HG03457 (cell line): Measurements from ENCODE around the gene CREB1.
A peak's percentile ranks its signal among the peaks of the same experiment; 100 is the strongest.

Source experiments
- ATAC-seq: cut with Tn5 transposase; IDR thresholded peaks from one replicate; pipeline ENCODE4 v1.9.1; 2021; ENCODE audit warnings: moderate number of reproducible peaks; ENCODE audit not compliant: unreplicated experiment

CREB1 gene

DNA sequence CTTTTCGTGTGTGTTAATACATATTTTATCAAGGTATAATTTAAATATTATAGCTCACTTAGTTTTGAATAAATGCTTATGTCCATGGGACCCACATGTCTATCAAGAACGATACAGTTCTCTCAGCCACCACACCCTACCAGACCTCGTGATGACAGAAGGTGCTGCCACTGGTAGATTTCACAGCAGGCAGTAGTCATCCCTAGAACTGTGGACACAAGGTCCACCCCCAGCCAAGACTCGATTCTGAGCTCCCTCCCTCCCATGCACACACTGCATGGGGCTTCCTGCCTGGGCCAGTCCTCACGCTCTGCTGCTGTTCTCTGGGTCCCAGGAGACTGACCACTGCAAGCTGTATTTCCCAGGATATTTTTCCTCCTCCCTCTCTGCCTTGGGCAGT, 26.5 kb upstream of the CREB1 start:
- ATAC-seq = no peak

DNA sequence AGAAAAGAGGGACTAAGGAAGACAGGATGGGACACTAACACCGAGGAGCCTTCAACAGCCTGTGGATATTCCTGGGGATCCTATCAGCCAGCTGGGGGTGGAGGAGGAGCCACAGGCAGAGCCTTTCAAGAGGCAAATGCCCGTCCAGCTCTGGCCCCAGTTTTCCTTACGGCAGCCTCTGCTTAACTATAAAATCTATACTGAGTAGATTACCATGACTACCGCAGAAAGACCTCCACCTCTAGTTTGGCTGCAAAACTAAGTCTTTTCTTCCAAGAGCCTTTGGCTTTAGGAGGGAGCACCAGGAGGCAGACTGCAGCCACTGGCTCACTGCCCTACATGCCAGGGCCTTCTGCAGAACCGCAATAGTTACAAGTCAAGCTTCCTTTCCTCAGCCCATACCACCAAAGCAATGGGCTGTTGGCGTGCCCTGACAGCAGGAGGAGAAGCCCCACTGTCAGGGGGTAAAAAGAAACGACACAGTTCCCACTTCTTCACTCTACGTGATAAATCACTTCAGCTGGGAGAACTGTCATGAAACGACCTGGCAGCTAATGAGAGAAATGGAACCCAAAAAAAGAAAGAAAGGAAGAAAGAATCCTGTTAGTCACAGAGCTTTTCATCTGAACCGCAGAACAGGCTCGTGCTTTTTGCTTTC, 25.1 kb upstream of the CREB1 start:
- ATAC-seq = no peak

- ATAC-seq = no peak
Measured at GRCh38 chr2:207505171-207505570, 24.6 kb upstream of the CREB1 start.

DNA sequence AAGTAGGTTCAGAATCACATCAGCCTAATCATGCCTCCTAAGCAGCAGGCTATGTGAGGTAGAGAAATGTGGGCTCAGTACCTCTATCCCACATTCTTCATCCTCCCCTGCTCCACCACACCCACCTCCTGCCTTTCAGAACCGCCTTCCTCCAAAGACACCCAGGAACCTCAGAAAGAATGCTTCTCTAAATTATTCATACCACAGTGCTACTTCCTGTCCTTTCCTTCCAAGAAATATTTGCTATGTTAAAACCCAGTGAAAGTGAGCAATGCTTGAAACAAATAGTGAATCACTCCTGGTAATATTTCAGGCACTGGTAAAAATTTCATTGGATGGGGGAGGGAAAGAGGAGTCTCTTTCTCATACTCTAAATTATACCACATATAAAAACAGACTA, 24.0 kb upstream of the CREB1 start:
- no peak for ATAC-seq

DNA sequence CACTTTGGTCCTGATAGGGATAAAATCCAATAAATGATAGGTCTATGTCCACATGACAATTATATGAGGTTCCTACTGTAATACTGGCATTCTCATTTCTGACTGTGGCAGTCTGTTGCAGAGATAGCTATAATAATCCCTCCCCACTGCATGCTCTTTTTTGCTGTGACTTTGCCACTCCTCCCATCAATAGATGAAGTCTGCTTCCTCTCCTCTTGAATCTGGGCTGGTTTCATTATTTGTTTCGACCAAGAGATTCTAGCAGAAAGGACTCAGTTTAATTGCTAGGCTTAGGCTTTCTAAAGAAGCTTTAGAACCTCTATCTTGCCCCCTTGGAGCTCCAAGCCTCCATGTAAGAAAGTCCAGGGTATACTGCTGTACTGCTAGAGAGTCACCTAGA, 23.3 kb upstream of the CREB1 start:
- no peak for ATAC-seq

DNA sequence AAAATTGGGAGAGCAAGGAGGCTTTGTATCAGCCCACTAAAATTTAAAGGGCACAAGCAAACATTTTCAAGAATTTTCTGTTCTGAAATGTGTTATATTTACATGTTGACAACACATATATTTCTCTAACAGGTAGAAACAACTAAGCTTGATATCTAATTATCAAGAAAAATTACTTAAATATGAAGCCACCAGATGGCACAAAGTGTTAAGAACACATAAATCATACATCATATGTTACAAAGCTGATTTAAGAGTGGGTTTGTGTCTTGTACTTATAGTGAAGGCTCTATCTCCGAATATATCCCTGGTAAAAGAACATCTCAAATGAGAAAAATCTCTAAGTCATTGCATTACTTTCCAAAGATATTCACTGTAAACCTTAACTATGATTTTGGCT, 19.6 kb upstream of the CREB1 start:
- no peak for ATAC-seq

GRCh38 chr2:207511851-207512250, 17.9 kb upstream of the CREB1 start:
- no peak for ATAC-seq

- ATAC-seq = no peak
Measured at GRCh38 chr2:207512356-207512755, 17.4 kb upstream of the CREB1 start.

DNA sequence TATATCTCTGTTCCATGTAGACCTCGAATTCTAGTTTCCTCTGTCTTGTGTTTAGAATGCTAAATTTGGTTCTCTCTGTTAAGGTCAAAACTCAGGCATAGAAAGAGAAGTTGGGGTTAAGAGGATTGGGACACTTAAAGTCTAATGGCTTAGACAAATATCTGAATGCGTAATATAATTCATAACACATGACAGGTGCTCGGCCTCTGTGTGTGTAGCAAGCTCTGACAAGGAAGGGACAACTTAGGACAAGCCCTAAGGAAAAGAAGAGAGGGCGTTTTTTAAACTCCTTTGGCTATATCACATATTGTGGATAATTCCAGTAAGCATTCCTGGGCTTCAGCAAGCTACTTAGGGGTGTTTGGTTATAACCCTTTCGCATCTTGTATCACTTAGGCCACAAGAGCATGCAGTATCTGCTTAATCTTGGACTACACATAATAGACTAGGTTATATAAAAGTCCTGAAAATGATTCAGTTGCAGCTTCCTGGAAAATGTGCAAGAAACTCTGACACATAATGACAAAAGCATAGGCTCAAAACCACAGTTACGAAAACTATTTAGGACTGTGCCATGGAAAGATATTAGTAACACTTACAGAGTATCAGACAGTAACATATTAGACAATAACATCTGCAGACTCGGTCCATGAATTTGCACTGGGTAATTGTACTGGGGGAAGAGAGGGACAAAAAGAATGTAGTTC, 16.1 kb upstream of the CREB1 start:
- no peak for ATAC-seq

DNA sequence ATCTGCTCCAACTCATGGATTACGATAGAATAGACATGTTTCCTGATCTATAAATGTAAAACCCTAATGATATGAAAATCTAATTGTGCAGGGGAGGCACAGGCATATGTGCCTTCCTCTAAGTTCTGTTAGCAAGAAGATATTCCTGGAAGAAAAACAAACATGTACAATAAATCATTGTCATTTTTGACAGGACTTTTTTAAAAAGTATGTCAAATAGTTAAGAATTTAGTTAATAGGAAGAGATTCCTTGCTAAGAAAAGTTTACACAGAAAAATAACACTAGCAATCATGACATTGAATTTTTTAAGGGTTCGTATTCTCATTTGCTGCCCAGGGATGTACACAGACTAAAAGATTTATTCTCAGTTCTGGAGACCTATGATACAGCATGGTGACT, 15.3 kb upstream of the CREB1 start:
- ATAC-seq = no peak

DNA sequence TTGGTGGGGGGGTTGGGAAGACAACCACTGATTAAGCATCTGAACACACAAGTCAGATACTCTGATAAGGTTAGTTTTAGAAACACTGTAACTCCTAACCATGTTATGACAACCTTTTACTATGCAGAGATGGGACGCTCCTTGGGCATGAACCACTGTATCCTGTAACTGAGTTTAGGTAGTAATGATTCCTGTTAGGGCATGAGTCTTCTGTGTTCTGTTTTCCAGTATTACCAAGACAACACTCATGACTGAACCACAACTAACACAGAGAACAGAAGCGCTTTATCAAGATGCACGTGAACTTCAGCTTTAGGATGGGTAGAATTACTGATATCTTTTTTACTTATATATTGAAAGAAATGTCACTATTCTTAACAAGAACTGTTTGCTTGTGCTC, 14.1 kb upstream of the CREB1 start:
- no peak for ATAC-seq

- ATAC-seq = no peak
Measured at GRCh38 chr2:207516206-207516605, 13.6 kb upstream of the CREB1 start.

DNA sequence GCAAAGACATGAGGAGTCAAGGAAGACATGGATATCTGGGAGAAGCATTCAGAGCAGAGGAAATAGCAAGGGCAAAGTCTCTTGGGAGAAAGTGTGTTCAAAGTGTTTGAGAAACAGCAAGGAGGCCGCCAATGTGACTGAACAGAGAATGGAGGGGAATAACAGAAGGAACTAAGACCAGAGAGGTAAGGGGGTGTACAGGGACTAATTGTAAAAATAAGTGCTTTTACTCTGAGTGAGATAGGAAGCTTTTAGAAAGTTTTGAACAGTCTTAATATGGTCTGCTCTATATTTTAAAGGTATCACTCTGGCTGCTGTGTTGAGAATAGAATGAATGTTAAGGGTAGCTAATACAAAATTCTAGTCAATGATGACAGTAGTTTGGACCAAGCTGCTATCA, 6.8 kb upstream of the CREB1 start:
- ATAC-seq = no peak

DNA sequence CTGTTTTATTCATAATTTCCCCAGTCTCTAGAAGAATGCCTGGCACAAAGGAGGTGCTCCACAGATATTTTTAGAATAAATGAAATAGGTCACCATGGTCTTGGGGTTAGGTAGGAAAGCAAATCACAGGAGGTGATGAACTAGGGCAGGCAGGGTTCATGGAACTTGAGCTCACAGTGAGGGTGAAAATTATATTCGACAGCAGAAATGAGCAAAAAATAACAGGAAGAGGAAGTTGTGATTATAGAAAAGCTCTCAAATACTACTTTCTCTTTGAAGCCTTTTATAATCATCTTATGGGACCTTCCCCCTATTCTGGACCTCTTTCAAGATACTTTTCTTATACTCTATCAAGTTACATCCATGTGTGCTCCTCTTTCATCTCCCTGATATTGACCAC, 4.5 kb upstream of the CREB1 start:
- no peak for ATAC-seq

GRCh38 chr2:207528980-207529329, 807 bp upstream of the CREB1 start:
- peak; percentile 7 for ATAC-seq

- no peak for ATAC-seq
Measured at GRCh38 chr2:207530160-207531031, 634 bp downstream of the CREB1 start.

GRCh38 chr2:207531032-207531952, 1.5 kb downstream of the CREB1 start:
- ATAC-seq = no peak

- no peak for ATAC-seq
Measured at GRCh38 chr2:207532676-207533075, 2.9 kb downstream of the CREB1 start.

DNA sequence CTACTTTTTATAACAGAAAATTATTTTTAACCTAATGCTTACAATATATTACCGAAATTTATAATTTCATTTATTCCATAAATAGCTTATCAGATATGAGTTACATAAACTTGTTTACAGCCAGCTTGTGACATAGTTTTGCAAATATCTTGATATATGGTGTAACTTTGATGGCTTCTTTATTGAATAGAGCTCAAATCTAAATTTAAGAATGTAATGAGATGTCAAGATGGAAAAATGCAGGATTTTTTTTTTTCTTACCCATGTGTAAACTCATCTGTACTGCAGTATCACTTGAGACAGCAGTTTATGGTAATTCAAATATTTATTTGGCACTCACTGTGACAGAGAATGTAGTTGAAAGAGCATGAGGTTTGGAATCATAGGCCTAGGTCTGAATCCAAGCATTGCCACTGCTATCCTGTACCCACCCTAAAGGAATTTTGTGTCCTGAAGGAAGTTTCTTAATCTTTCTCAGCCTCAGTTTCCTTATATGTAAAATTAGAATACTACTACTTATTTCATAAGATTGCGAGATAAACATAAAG, 3.8 kb downstream of the CREB1 start:
- no peak for ATAC-seq

- no peak for ATAC-seq
Measured at GRCh38 chr2:207534417-207534816, 4.7 kb downstream of the CREB1 start.

- no peak for ATAC-seq
Measured at GRCh38 chr2:207539470-207539869, 9.7 kb downstream of the CREB1 start.
